IMR-90 (cell line): ENCODE measurements around the gene SLC9A3. TPM values are rescaled to one million over a fixed set of nuclear protein-coding genes. Genes with fewer than 3 reads are reported as not detected.

Experiments used
- ATAC-seq: fragments of 200-7000 bp; cut with Tn5 transposase; 2 replicates; pipeline ENCODE4 v1.9.1; 2020; ENCODE audit warnings: low read depth, mild to moderate bottlenecking, moderate library complexity
- BruUV-seq: library from RNA; stranded (reverse); fragments of 400-500 nt; replicated peaks from 2 replicates; lab custom pipeline; 2021; lab: Mats Ljungman, UMichigan
- CTCF ChIA-PET: fragments of 300-600 bp; formaldehyde crosslinking; extraction: SDS; loops from one replicate; lab custom pipeline; 2021; ENCODE audit warnings: antibody characterized with exemption; lab: Yijun Ruan, JAX
- POLR2A ChIA-PET: fragments of 300-600 bp; sonication (Branson Sonifier 250); formaldehyde crosslinking; loops from one replicate; lab custom pipeline; 2022; ENCODE audit warnings: antibody characterized with exemption; ENCODE audit not compliant: unreplicated experiment; lab: Charles Lee
- DNase-seq: peaks from one replicate; pipeline ENCODE4 v3.0.0; 2013
- H2AFZ ChIP-seq: replicated peaks from 2 replicates; pipeline ENCODE3; 2013; ENCODE audit warnings: low read length, mild to moderate bottlenecking; ENCODE audit not compliant: poor library complexity
- H2AK5ac ChIP-seq: 2 replicates; pipeline ENCODE4 v1.6.1; 2013; ENCODE audit warnings: low read depth, low read length, inconsistent platforms
- H2AK9ac ChIP-seq: replicated peaks from 2 replicates; pipeline ENCODE3; 2013; ENCODE audit warnings: mild to moderate bottlenecking, low read depth, low read length, moderate library complexity; ENCODE audit not compliant: poor library complexity
- H2BK120ac ChIP-seq: 2 replicates; pipeline ENCODE4 v1.6.1; 2013; ENCODE audit warnings: low read depth, low read length, inconsistent platforms
- H2BK15ac ChIP-seq: 3 replicates; pipeline ENCODE4 v1.6.1; 2013; ENCODE audit warnings: low read depth, low read length, inconsistent platforms
- H2BK20ac ChIP-seq: 2 replicates; pipeline ENCODE4 v1.6.1; 2013; ENCODE audit warnings: low read depth, mild to moderate bottlenecking, inconsistent platforms, low read length, moderate library complexity
- H2BK5ac ChIP-seq: 2 replicates; pipeline ENCODE4 v1.6.1; 2013; ENCODE audit warnings: mild to moderate bottlenecking, low read depth, low read length, inconsistent platforms; ENCODE audit not compliant: poor library complexity, severe bottlenecking
- H3K14ac ChIP-seq: replicated peaks from 2 replicates; pipeline ENCODE4 v1.6.1; 2013; ENCODE audit warnings: low read depth, low read length, inconsistent platforms
- H3K18ac ChIP-seq: 2 replicates; pipeline ENCODE4 v1.6.1; 2013; ENCODE audit warnings: low read depth, low read length, control low read depth
- H3K23ac ChIP-seq: 2 replicates; pipeline ENCODE4 v1.6.1; 2013; ENCODE audit warnings: low read depth, low read length, inconsistent platforms
- H3K27ac ChIP-seq: 2 replicates; pipeline ENCODE4 v1.5.1; 2013; ENCODE audit warnings: mild to moderate bottlenecking, control low read depth, low read length; ENCODE audit not compliant: insufficient read depth
- H3K27me3 ChIP-seq: 2 replicates; pipeline ENCODE4 v1.6.1; 2013; ENCODE audit warnings: low read length; ENCODE audit not compliant: control insufficient read depth, insufficient read depth
- H3K36me3 ChIP-seq: 2 replicates; pipeline ENCODE4 v1.6.1; 2013; ENCODE audit warnings: low read length, mixed read lengths; ENCODE audit not compliant: control insufficient read depth, insufficient read depth
- H3K4ac ChIP-seq: 2 replicates; pipeline ENCODE4 v1.6.1; 2013; ENCODE audit warnings: low read depth, low read length, inconsistent platforms
- H3K4me1 ChIP-seq: 2 replicates; pipeline ENCODE4 v1.6.1; 2013; ENCODE audit warnings: low read length, mixed read lengths; ENCODE audit not compliant: control insufficient read depth, insufficient read depth
- H3K4me2 ChIP-seq: 2 replicates; pipeline ENCODE4 v1.6.1; 2013; ENCODE audit warnings: low read depth, mild to moderate bottlenecking, control low read depth, low read length, moderate library complexity
- H3K4me3 ChIP-seq: 2 replicates; pipeline ENCODE4 v1.5.1; 2013; ENCODE audit warnings: low read depth, mild to moderate bottlenecking, control low read depth, low read length, moderate library complexity; ENCODE audit not compliant: insufficient read depth
- H3K56ac ChIP-seq: 2 replicates; pipeline ENCODE4 v1.6.1; 2013; ENCODE audit warnings: low read length, inconsistent platforms; ENCODE audit not compliant: insufficient read depth; ENCODE audit errors: extremely low read depth
- H3K79me1 ChIP-seq, 2 experiments: 2 replicates each; pipeline ENCODE4 v1.6.1; 2013; ENCODE audit warnings: low read length in 2 of 2, inconsistent platforms in 1 of 2, low read depth in 1 of 2
- H3K9ac ChIP-seq: 2 replicates; pipeline ENCODE4 v1.6.1; 2013; ENCODE audit warnings: low read depth, low read length, control low read depth
- H3K9me1 ChIP-seq: 2 replicates; pipeline ENCODE4 v1.6.1; 2013; ENCODE audit warnings: low read length, inconsistent platforms; ENCODE audit not compliant: insufficient read depth
- H3K9me3 ChIP-seq: 2 replicates; pipeline ENCODE4 v1.6.1; 2013; ENCODE audit warnings: low read length; ENCODE audit not compliant: control insufficient read depth, insufficient read depth
- H4K20me1 ChIP-seq: 2 replicates; pipeline ENCODE4 v1.6.1; 2013; ENCODE audit warnings: low read length, inconsistent platforms; ENCODE audit not compliant: insufficient read depth
- H4K5ac ChIP-seq: 2 replicates; pipeline ENCODE4 v1.6.1; 2013; ENCODE audit warnings: mild to moderate bottlenecking, low read depth, low read length, control low read depth
- H4K8ac ChIP-seq, 2 experiments: 2 replicates each; pipeline ENCODE4 v1.6.1; 2013; ENCODE audit warnings: low read depth in 2 of 2, low read length in 2 of 2, control low read depth in 1 of 2, inconsistent platforms in 1 of 2
- H4K91ac ChIP-seq: 2 replicates; pipeline ENCODE4 v1.6.1; 2013; ENCODE audit warnings: low read depth, low read length, inconsistent platforms; ENCODE audit not compliant: insufficient read depth
- BHLHE40 ChIP-seq: fragments of 150-350 bp; IDR thresholded peaks from 2 replicates; pipeline ENCODE4 v1.6.1; 2016; ENCODE audit warnings: mild to moderate bottlenecking, low read depth, low read length
- CEBPB ChIP-seq: IDR thresholded peaks from 2 replicates; pipeline ENCODE4 v1.6.1; 2012; ENCODE audit warnings: low read depth, low read length, improper control_type of control experiment
- CTCF ChIP-seq: conservative IDR thresholded peaks from 2 replicates; pipeline ENCODE4 v1.5.1; 2012; ENCODE audit warnings: mild to moderate bottlenecking, low read depth, low read length, improper control_type of control experiment
- ELK1 ChIP-seq: fragments of 150-350 bp; IDR thresholded peaks from 2 replicates; pipeline ENCODE4 v1.6.1; 2016; ENCODE audit warnings: low read depth, mild to moderate bottlenecking, low read length, moderate library complexity, borderline replicate concordance
- RAD21 ChIP-seq: IDR thresholded peaks from 2 replicates; pipeline ENCODE4 v1.6.1; 2012; ENCODE audit warnings: low read length, improper control_type of control experiment
- RCOR1 ChIP-seq: IDR thresholded peaks from 2 replicates; pipeline ENCODE4 v1.6.1; 2012; ENCODE audit warnings: mild to moderate bottlenecking, low read length, improper control_type of control experiment; ENCODE audit not compliant: insufficient replicate concordance
- USF2 ChIP-seq: fragments of 150-350 bp; IDR thresholded peaks from 2 replicates; pipeline ENCODE4 v1.6.1; 2017; ENCODE audit warnings: mild to moderate bottlenecking, antibody characterized with exemption, low read length, low read depth
- WGBS, 2 experiments: methylation state at CpG; one replicate each; pipeline versions ENCODE4 v1.1.5 to v1.1.7; 2013; ENCODE audit warnings: missing lambda C conversion rate in 2 of 2; ENCODE audit not compliant: insufficient read length in 1 of 2; ENCODE audit errors: extremely low coverage in 2 of 2; 5-methylcytosine and 5-hydroxymethylcytosine counted together
- dilution Hi-C: fragments of 300-500 bp; cut with HindIII; formaldehyde crosslinking; loops from one replicate; pipeline ENCODE4 v1.14.3; 2018; ENCODE audit warnings: low sequenced_read_pairs; ENCODE audit not compliant: unreplicated experiment
- in situ Hi-C: fragments of 300-500 bp; cut with MboI; formaldehyde crosslinking; loops from 3 replicates; pipeline ENCODE4 v1.14.3; 2019; ENCODE audit warnings: low sequenced_read_pairs, inconsistent platforms, mixed read lengths
- intact Hi-C: fragments of 100-400 bp; cut with micrococcal nuclease; formaldehyde crosslinking; loops from 2 replicates; pipeline ENCODE4 v1.10.0; 2022
- polyA plus RNA-seq, 3 experiments: library from polyadenylated mRNA; depleted of rRNA; stranded (reverse); fragments of >200 nt; gene quantifications; 2 replicates each; pipeline ENCODE4 v1.2.3, GENCODE V29; 2012; ENCODE audit warnings: low replicate concordance in 1 of 3
- total RNA-seq: library from RNA; depleted of rRNA; stranded (reverse); fragments of >200 nt; gene quantifications from 2 replicates; pipeline ENCODE4 v1.2.3, GENCODE V29; 2012

SLC9A3 gene
- total and polyA plus RNA-seq, 2 of the 4 experiments (the other 2 are of a cell fraction) = 0.72 to 1.5 TPM

GRCh38 chr5:570446-570845, 46.2 kb upstream of the SLC9A3 start:
- Histone ChIP-seq H2BK15ac (no peak overlapping the region), H4K91ac (no peak overlapping the region), H3K9me3 (peaks cover 6% of the 10 kb centered on the region; the same call in 1 of the 2 replicates), H3K27ac (no peak overlapping the region), H2AK5ac (no peak overlapping the region), H2AFZ (no peak overlapping the region), H2BK5ac (no peak overlapping the region), H3K4me1 (no peaks in the 10 kb centered on the region; the same call in 1 of the 2 replicates), H3K14ac (no peak overlapping the region), H2AK9ac (no peak overlapping the region), H3K4ac (no peak overlapping the region), H2BK20ac (no peak overlapping the region), H3K36me3 (no peaks in the 10 kb centered on the region), H3K27me3 (peaks cover 61% of the 10 kb centered on the region), H3K23ac (no peak overlapping the region), H3K56ac (no peak overlapping the region), H3K18ac (no peak overlapping the region), H3K9me1 (no peaks in the 10 kb centered on the region), H3K4me3 (no peak overlapping the region), H3K4me2 (no peak overlapping the region), H2BK120ac (no peak overlapping the region), H4K8ac (no peak overlapping the region), H3K79me1 (no peaks in the 10 kb centered on the region), H3K9ac (no peak overlapping the region), H4K5ac (no peak overlapping the region), H4K20me1 (no peaks in the 10 kb centered on the region)
- BruUV-seq = no TSS peak
- ChIA-PET CTCF (no interaction called here), POLR2A (no interaction called here)
- no peak for ATAC-seq
- in situ Hi-C loops (no loop called here), intact Hi-C loops (no loop called here), dilution Hi-C loops (no loop called here)
- TF ChIP-seq ELK1 = no peak
- no peak for TF ChIP-seq BHLHE40
- no peak for TF ChIP-seq CTCF
- no peak for TF ChIP-seq CEBPB
- no peak for TF ChIP-seq RCOR1
- TF ChIP-seq RAD21 = no peak
- no peak for TF ChIP-seq USF2
- DNase-seq = no peak
- WGBS, 2 experiments = 92% methylated on average over 9 of the region's 17 CpGs; no CpG with 5 or more reads in 1 of the 2 experiments
